HepG2 (cell line): ENCODE measurements around the gene TLCD3B. TPM values are rescaled to one million over a fixed set of nuclear protein-coding genes. Genes with fewer than 3 reads are reported as not detected.
A peak's percentile ranks its signal among the peaks of the same experiment; 100 is the strongest.

ENCODE experiments used
- GFI1 ChIP-seq: sonication (generic); formaldehyde crosslinking; IDR thresholded peaks from 2 replicates; pipeline ENCODE4 v1.5.0; 2020; ENCODE audit warnings: missing genetic modification reagents, mild to moderate bottlenecking, borderline replicate concordance
- GTF3A ChIP-seq: sonication (generic); formaldehyde crosslinking; conservative IDR thresholded peaks from 2 replicates; pipeline ENCODE4 v1.4.0; 2020; ENCODE audit warnings: mild to moderate bottlenecking, missing genetic modification reagents
- MIXL1 ChIP-seq: IDR thresholded peaks from 2 replicates; pipeline ENCODE4 v1.6.1; 2016
- MZF1 ChIP-seq: sonication (generic); formaldehyde crosslinking; IDR thresholded peaks from 2 replicates; pipeline ENCODE4 v1.8.1; 2023; ENCODE audit warnings: mild to moderate bottlenecking, missing genetic modification reagents, borderline replicate concordance
- RBFOX2 ChIP-seq: fragments of 200-400 bp; formaldehyde crosslinking; IDR thresholded peaks from 2 replicates; pipeline ENCODE4 v1.6.1; 2017; ENCODE audit warnings: low read depth, mild to moderate bottlenecking, low read length
- SALL1 ChIP-seq: sonication (generic); formaldehyde crosslinking; IDR thresholded peaks from 2 replicates; pipeline ENCODE4 v1.8.0; 2022; ENCODE audit warnings: mild to moderate bottlenecking, missing genetic modification reagents
- SAP130 ChIP-seq: IDR thresholded peaks from 2 replicates; pipeline ENCODE4 v1.6.1; 2016; ENCODE audit warnings: low read depth
- SMC3 ChIP-seq: IDR thresholded peaks from 2 replicates; pipeline ENCODE4 v1.6.1; 2011; ENCODE audit warnings: low read length, improper control_type of control experiment
- TAF1 ChIP-seq: sonication (generic); formaldehyde crosslinking; IDR thresholded peaks from 2 replicates; pipeline ENCODE4 v1.4.0; 2020; ENCODE audit warnings: missing genetic modification reagents
- TBX2 ChIP-seq: sonication (generic); formaldehyde crosslinking; IDR thresholded peaks from 2 replicates; pipeline ENCODE4 v1.5.0; 2020; ENCODE audit warnings: missing genetic modification reagents, mild to moderate bottlenecking, borderline replicate concordance
- ZBTB40 ChIP-seq, 2 experiments: fragments of 450-650 bp in 1 of 2; sonication (generic) in 1 of 2; formaldehyde crosslinking in 1 of 2; IDR thresholded peaks; 2 replicates each; pipeline versions ENCODE4 v1.6.1 to v1.8.0; 2016 to 2022; ENCODE audit warnings: antibody characterized with exemption in 1 of 2, mild to moderate bottlenecking in 1 of 2, missing genetic modification reagents in 1 of 2
- ZFP36L1 ChIP-seq: sonication (generic); formaldehyde crosslinking; IDR thresholded peaks from 2 replicates; pipeline ENCODE4 v1.8.0; 2022; ENCODE audit warnings: mild to moderate bottlenecking, missing genetic modification reagents, moderate library complexity
- ZNF235 ChIP-seq: sonication (generic); formaldehyde crosslinking; IDR thresholded peaks from 2 replicates; pipeline ENCODE4 v1.8.1; 2023; ENCODE audit warnings: mild to moderate bottlenecking, missing genetic modification reagents, borderline replicate concordance
- ZNF367 ChIP-seq: sonication (generic); formaldehyde crosslinking; IDR thresholded peaks from 2 replicates; pipeline ENCODE4 v1.4.0; 2020; ENCODE audit warnings: missing genetic modification reagents, borderline replicate concordance
- ZNF749 ChIP-seq: sonication (generic); formaldehyde crosslinking; IDR thresholded peaks from 2 replicates; pipeline ENCODE4 v1.8.0; 2022; ENCODE audit warnings: mild to moderate bottlenecking, missing genetic modification reagents, moderate library complexity, borderline replicate concordance
- ZNF777 ChIP-seq: sonication (generic); formaldehyde crosslinking; IDR thresholded peaks from 2 replicates; pipeline ENCODE4 v1.4.0; 2020; ENCODE audit warnings: missing genetic modification reagents
- ZNF891 ChIP-seq: sonication (generic); formaldehyde crosslinking; IDR thresholded peaks from 2 replicates; pipeline ENCODE4 v1.5.0; 2020; ENCODE audit warnings: mild to moderate bottlenecking, missing genetic modification reagents
- polyA plus RNA-seq, 8 experiments: library from polyadenylated mRNA; depleted of rRNA in 3 of 8; stranded (reverse) in 7 of 8; unstranded in 1 of 8; fragments of >200 nt; fragmentation: Illumina TruSeq in 4 of 8; extraction: Trizol in 4 of 8; gene quantifications; 2 replicates each; pipeline versions ENCODE4 v1.2.1 to v1.2.3, GENCODE V29; 2011 to 2016; ENCODE audit warnings: low read depth in 4 of 8, missing spikeins in 1 of 8, mixed read lengths in 1 of 8; ENCODE audit not compliant: insufficient read depth in 1 of 8
- total RNA-seq, 5 experiments: library from RNA; depleted of rRNA; stranded (reverse); fragments of >200 nt; fragmentation: Illumina TruSeq; extraction: Trizol; gene quantifications; 2 replicates each; pipeline ENCODE4 v1.2.3, GENCODE V29; 2016; ENCODE audit warnings: low read depth in 1 of 5
- TF ChIP-seq, protein P1 (sequence below): sonication (generic); formaldehyde crosslinking; IDR thresholded peaks from 2 replicates; pipeline ENCODE4 v1.9.0; 2022; ENCODE audit warnings: missing genetic modification reagents, mild to moderate bottlenecking, borderline replicate concordance

Gene TLCD3B
- total and polyA plus RNA-seq, 2 of the 13 experiments (the other 11 are each of a cell fraction or from before 2014, with no cell fraction given): not detected

GRCh38 chr16:30068750-30069610 is 37.9 kb upstream of the TLCD3B start (continued):
- 0 out of 2 replicates have a peak, but pooled peaks have one; percentile 14 for TF ChIP-seq ZNF235
- no peak for TF ChIP-seq ZBTB40 (IDR thresholded peaks at IDR 0.05)
- TF ChIP-seq ZBTB40 (CRISPR knock-in tag; IDR thresholded peaks at IDR 0.05): peak; percentile 53; the same call in 1 of the 2 replicates
- TF ChIP-seq GFI1 (CRISPR knock-in tag): no peak
- TF ChIP-seq ZNF777: no peak
- TF ChIP-seq SALL1 (CRISPR knock-in tag): peak; percentile 41
- TF ChIP-seq TBX2: 0 out of 2 replicates have a peak, but pooled peaks have one; percentile 8
- no peak for TF ChIP-seq ZNF367 (CRISPR knock-in tag)
- peak; percentile 43 for TF ChIP-seq SAP130
- TF ChIP-seq MZF1 (CRISPR knock-in tag): 0 out of 2 replicates have a peak, but pooled peaks have one; percentile 70
- TF ChIP-seq ZNF891 (CRISPR knock-in tag): 0 out of 2 replicates have a peak, but pooled peaks have one; percentile 27
- TF ChIP-seq MIXL1 (CRISPR knock-in tag): peak; percentile 59; the same call in 1 of the 2 replicates
- TF ChIP-seq, protein P1, sequence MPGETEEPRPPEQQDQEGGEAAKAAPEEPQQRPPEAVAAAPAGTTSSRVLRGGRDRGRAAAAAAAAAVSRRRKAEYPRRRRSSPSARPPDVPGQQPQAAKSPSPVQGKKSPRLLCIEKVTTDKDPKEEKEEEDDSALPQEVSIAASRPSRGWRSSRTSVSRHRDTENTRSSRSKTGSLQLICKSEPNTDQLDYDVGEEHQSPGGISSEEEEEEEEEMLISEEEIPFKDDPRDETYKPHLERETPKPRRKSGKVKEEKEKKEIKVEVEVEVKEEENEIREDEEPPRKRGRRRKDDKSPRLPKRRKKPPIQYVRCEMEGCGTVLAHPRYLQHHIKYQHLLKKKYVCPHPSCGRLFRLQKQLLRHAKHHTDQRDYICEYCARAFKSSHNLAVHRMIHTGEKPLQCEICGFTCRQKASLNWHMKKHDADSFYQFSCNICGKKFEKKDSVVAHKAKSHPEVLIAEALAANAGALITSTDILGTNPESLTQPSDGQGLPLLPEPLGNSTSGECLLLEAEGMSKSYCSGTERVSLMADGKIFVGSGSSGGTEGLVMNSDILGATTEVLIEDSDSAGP (CRISPR knock-in tag): peak; percentile 43; the same call in 1 of the 2 replicates
- no peak for TF ChIP-seq ZNF749 (CRISPR knock-in tag)
- TF ChIP-seq TAF1 (CRISPR knock-in tag): peak; percentile 30; the same call in 1 of the 2 replicates
- TF ChIP-seq RBFOX2: peak; percentile 71
- no peak for TF ChIP-seq GTF3A (CRISPR knock-in tag)
- 0 out of 2 replicates have a peak, but pooled peaks have one; percentile 27 for TF ChIP-seq ZFP36L1
- peak; percentile 50; the same call in 1 of the 2 replicates for TF ChIP-seq SMC3
